Tibial nerve (tissue), 4 donors: ENCODE measurements around the gene LRRC51. TPM values are rescaled to one million over a fixed set of nuclear protein-coding genes. Genes with fewer than 3 reads are reported as not detected.

ENCODE experiments used
- DNase-seq, 2 donors: peaks; one replicate each; pipeline ENCODE4 v3.0.0-alpha.2; 2019; ENCODE audit warnings: low spot score in 2 of 2
- H3K27ac ChIP-seq, 4 donors: fragments of 200-600 bp; sonication (generic) in 3 of 4; one replicate each; pipeline ENCODE4 v1.5.1; 2017 to 2019; ENCODE audit warnings: mild to moderate bottlenecking in 1 of 4
- H3K27me3 ChIP-seq, 2 donors: fragments of 200-600 bp; sonication (generic) in 1 of 2; one replicate each; pipeline versions ENCODE4 v1.5.1 to v1.6.0; 2017 to 2019
- H3K36me3 ChIP-seq, 3 donors: fragments of 200-600 bp; sonication (generic); one replicate each; pipeline ENCODE4 v1.5.1; 2018 to 2019
- H3K4me1 ChIP-seq, 4 donors: fragments of 200-600 bp; sonication (generic) in 3 of 4; one replicate each; pipeline ENCODE4 v1.5.1; 2017 to 2019
- H3K4me3 ChIP-seq, 4 donors: fragments of 200-600 bp; sonication (generic) in 3 of 4; one replicate each; pipeline ENCODE4 v1.5.1; 2017 to 2019; ENCODE audit warnings: mild to moderate bottlenecking in 1 of 4, moderate library complexity in 1 of 4
- H3K9me3 ChIP-seq, 4 donors: fragments of 200-600 bp; sonication (generic) in 3 of 4; one replicate each; pipeline ENCODE4 v1.5.1; 2017 to 2019
- CTCF ChIP-seq, 5 experiments: fragments of 200-600 bp in 3 of 5; fragments of 450-650 bp in 2 of 5; sonication (generic) in 3 of 5; IDR thresholded peaks; one replicate each; pipeline ENCODE4 v1.5.1; 2016 to 2019; ENCODE audit warnings: antibody characterized with exemption in 5 of 5, mild to moderate bottlenecking in 3 of 5, moderate library complexity in 2 of 5
- EP300 ChIP-seq, 2 donors: sonication (generic); formaldehyde crosslinking; IDR thresholded peaks; one replicate each; pipeline ENCODE4 v1.6.1; 2017; ENCODE audit warnings: antibody characterized with exemption in 2 of 2, mild to moderate bottlenecking in 1 of 2
- POLR2A ChIP-seq, 2 donors: fragments of 450-650 bp; IDR thresholded peaks; one replicate each; pipeline ENCODE4 v1.6.1; 2017; ENCODE audit warnings: antibody characterized with exemption in 2 of 2, mild to moderate bottlenecking in 2 of 2, moderate library complexity in 2 of 2
- WGBS, 2 donors: methylation state at CpG; one replicate each; pipeline ENCODE4 v1.1.5; 2018; 5-methylcytosine and 5-hydroxymethylcytosine counted together
- total RNA-seq, 4 donors: library from RNA; depleted of rRNA; stranded (reverse); fragments of >200 nt; gene quantifications; one replicate each; pipeline ENCODE4 v1.1.0, GENCODE V29; 2016

The LRRC51 gene
- total RNA-seq, 4 donors from 2014 or later: 7.3 to 10.8 (median 9.2) TPM

- TF ChIP-seq EP300 (IDR thresholded peaks at IDR 0.05) (no peak), POLR2A (IDR thresholded peaks at IDR 0.05) (no peak), CTCF (IDR thresholded peaks at IDR 0.05) (no peak)
- Histone ChIP-seq H3K9me3 (no peaks in the 10 kb centered on the region), H3K4me1 (no peaks in the 10 kb centered on the region), H3K27me3 (no peaks in the 10 kb centered on the region), H3K36me3 (no peaks in the 10 kb centered on the region), H3K4me3 (no peak overlapping the region), H3K27ac (no peak overlapping the region)
- WGBS, 2 donors: 78 to 87% methylated on average over 13 to 14 of the region's 14 CpGs
- no peak for DNase-seq
Observed at GRCh38 chr11:72135891-72136683, 55.4 kb downstream of the LRRC51 start.

GRCh38 chr11:72136684-72137262 is 56.1 kb downstream of the LRRC51 start:
- no peak for DNase-seq
- no peak overlapping the region for H3K4me3 ChIP-seq
- H3K9me3 ChIP-seq: no peaks in the 10 kb centered on the region
- 81 to 94% methylated on average over 4 of the region's 4 CpGs for WGBS, 2 donors
- no peak for TF ChIP-seq CTCF (IDR thresholded peaks at IDR 0.05)
- no peak for TF ChIP-seq EP300 (IDR thresholded peaks at IDR 0.05)
- TF ChIP-seq POLR2A (IDR thresholded peaks at IDR 0.05): no peak
- no peaks in the 10 kb centered on the region for H3K4me1 ChIP-seq
- H3K27ac ChIP-seq: no peak overlapping the region
- no peaks in the 10 kb centered on the region for H3K36me3 ChIP-seq
- H3K27me3 ChIP-seq: no peaks in the 10 kb centered on the region

DNA sequence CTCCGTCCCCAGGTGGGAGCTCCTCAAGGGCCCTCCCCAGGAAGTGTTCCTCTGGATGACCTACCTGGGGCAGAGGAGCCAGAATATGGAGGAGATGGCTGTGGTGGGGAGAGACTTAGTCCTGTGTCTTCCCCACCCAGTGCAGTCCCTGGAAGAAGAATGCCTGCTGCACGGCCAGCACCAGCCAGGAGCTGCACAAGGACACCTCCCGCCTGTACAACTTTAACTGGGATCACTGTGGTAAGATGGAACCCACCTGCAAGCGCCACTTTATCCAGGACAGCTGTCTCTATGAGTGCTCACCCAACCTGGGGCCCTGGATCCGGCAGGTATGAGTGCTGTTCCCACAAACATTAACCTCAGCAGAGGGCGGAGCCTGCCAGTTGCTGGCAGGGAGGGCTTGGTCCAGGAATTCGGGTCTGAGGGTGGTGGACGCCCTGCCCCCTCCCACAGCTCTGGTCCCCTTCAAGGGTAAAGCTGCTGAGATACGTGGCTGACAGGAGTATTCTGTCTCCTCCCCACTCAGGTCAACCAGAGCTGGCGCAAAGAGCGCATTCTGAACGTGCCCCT is 58.3 kb downstream of the LRRC51 start:
- no peaks in the 10 kb centered on the region for H3K36me3 ChIP-seq
- no peak overlapping the region for H3K27ac ChIP-seq
- no peak for DNase-seq
- no peaks in the 10 kb centered on the region for H3K9me3 ChIP-seq
- WGBS, 2 donors: 79 to 82% methylated on average over 12 of the region's 12 CpGs
- H3K27me3 ChIP-seq: no peaks in the 10 kb centered on the region
- TF ChIP-seq POLR2A (IDR thresholded peaks at IDR 0.05) (no peak), EP300 (IDR thresholded peaks at IDR 0.05) (no peak), CTCF (IDR thresholded peaks at IDR 0.05) (no peak)
- H3K4me3 ChIP-seq: no peak overlapping the region
- H3K4me1 ChIP-seq: peaks cover 0 to 2% (median 0%) of the 10 kb centered on the region in 4 donors

DNA sequence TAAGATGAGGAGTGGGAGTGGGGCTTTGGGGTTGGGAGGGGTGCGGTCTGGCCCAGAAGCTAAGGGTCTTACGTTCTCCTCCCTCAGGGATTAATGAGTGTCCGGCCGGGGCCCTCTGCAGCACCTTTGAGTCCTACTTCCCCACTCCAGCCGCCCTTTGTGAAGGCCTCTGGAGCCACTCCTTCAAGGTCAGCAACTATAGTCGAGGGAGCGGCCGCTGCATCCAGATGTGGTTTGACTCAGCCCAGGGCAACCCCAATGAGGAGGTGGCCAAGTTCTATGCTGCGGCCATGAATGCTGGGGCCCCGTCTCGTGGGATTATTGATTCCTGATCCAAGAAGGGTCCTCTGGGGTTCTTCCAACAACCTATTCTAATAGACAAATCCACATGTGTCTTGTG is 58.9 kb downstream of the LRRC51 start:
- Histone ChIP-seq H3K4me1 (peaks cover 0 to 4% (median 0%) of the 10 kb centered on the region in 4 donors), H3K4me3 (no peak overlapping the region), H3K27ac (no peak overlapping the region), H3K9me3 (no peaks in the 10 kb centered on the region), H3K36me3 (no peaks in the 10 kb centered on the region), H3K27me3 (no peaks in the 10 kb centered on the region)
- WGBS, 2 donors: 88 to 93% methylated on average over 9 to 11 of the region's 11 CpGs
- DNase-seq: no peak
- TF ChIP-seq CTCF (IDR thresholded peaks at IDR 0.05): no peak
- no peak for TF ChIP-seq EP300 (IDR thresholded peaks at IDR 0.05)
- no peak for TF ChIP-seq POLR2A (IDR thresholded peaks at IDR 0.05)

GRCh38 chr11:72140661-72141060 is 60.0 kb downstream of the LRRC51 start:
- no peaks in the 10 kb centered on the region for H3K36me3 ChIP-seq
- H3K4me3 ChIP-seq: no peak overlapping the region
- H3K27me3 ChIP-seq: no peaks in the 10 kb centered on the region
- no peaks in the 10 kb centered on the region for H3K9me3 ChIP-seq
- 86 to 100% methylated on average over 1 to 2 of the region's 2 CpGs for WGBS, 2 donors
- no peak overlapping the region for H3K27ac ChIP-seq
- DNase-seq: no peak
- H3K4me1 ChIP-seq: peaks cover 0 to 4% (median 0%) of the 10 kb centered on the region in 4 donors
- no peak for TF ChIP-seq POLR2A (IDR thresholded peaks at IDR 0.05)
- no peak for TF ChIP-seq CTCF (IDR thresholded peaks at IDR 0.05)
- TF ChIP-seq EP300 (IDR thresholded peaks at IDR 0.05): no peak
